OCI-LY1 (cell line): ENCODE results near the gene CCL19.

Source experiments
- H2AFZ ChIP-seq: fragments of 200-600 bp; sonication (generic), shearing (Covaris generic); 2 replicates; pipeline ENCODE4 v1.6.0; 2014; ENCODE audit warnings: antibody characterized with exemption, mild to moderate bottlenecking, low read length
- H3F3A ChIP-seq: fragments of 200-600 bp; sonication (generic), shearing (Covaris generic); 2 replicates; pipeline ENCODE4 v1.6.0; 2014; ENCODE audit warnings: mild to moderate bottlenecking, antibody characterized with exemption, low read length, moderate library complexity; ENCODE audit not compliant: insufficient read depth
- H3K27ac ChIP-seq: fragments of 200-600 bp; sonication (generic); 2 replicates; pipeline ENCODE4 v1.5.1; 2014; ENCODE audit warnings: low read length, mixed run types, mild to moderate bottlenecking, low read depth; ENCODE audit not compliant: poor library complexity, severe bottlenecking
- H3K27me3 ChIP-seq: fragments of 200-600 bp; sonication (generic); 2 replicates; pipeline ENCODE4 v1.6.0; 2014; ENCODE audit warnings: antibody characterized with exemption, mild to moderate bottlenecking, low read length, moderate library complexity; ENCODE audit not compliant: insufficient read depth
- H3K36me3 ChIP-seq: fragments of 200-600 bp; sonication (generic); 2 replicates; pipeline ENCODE4 v1.6.1; 2014; ENCODE audit warnings: mild to moderate bottlenecking, antibody characterized with exemption, low read length, moderate library complexity, mixed read lengths; ENCODE audit not compliant: insufficient read depth
- H3K4me1 ChIP-seq: fragments of 200-600 bp; sonication (generic); 2 replicates; pipeline ENCODE4 v1.5.1; 2014; ENCODE audit warnings: mild to moderate bottlenecking, low read length, moderate library complexity; ENCODE audit not compliant: insufficient read depth, severe bottlenecking
- H3K4me2 ChIP-seq: fragments of 200-600 bp; sonication (generic), shearing (Covaris generic); 2 replicates; pipeline ENCODE4 v1.6.1; 2014; ENCODE audit warnings: low read length
- H3K4me3 ChIP-seq: fragments of 200-600 bp; sonication (generic); 2 replicates; pipeline ENCODE4 v1.5.1; 2014; ENCODE audit warnings: low read length, low read depth, mild to moderate bottlenecking, mixed read lengths; ENCODE audit not compliant: poor library complexity, severe bottlenecking
- H3K79me2 ChIP-seq: fragments of 200-600 bp; shearing (Covaris generic); 2 replicates; pipeline ENCODE4 v1.6.1; 2016; ENCODE audit warnings: mixed run types, low read length, mixed read lengths; ENCODE audit not compliant: insufficient read depth
- H3K9ac ChIP-seq: fragments of 200-600 bp; sonication (generic), shearing (Covaris generic); 2 replicates; pipeline ENCODE4 v1.6.1; 2014; ENCODE audit warnings: mild to moderate bottlenecking, low read length, mixed read lengths
- H3K9me2 ChIP-seq: fragments of 200-600 bp; sonication (generic), shearing (Covaris generic); 2 replicates; pipeline ENCODE4 v1.6.1; 2014; ENCODE audit warnings: low read depth, mild to moderate bottlenecking, low read length, mixed read lengths
- H3K9me3 ChIP-seq: fragments of 200-600 bp; shearing (Covaris generic); 2 replicates; pipeline ENCODE4 v1.6.1; 2014; ENCODE audit warnings: low read length, mixed read lengths
- H4K20me1 ChIP-seq: fragments of 200-600 bp; sonication (generic), shearing (Covaris generic); 2 replicates; pipeline ENCODE4 v1.6.0; 2016; ENCODE audit warnings: mild to moderate bottlenecking, low read length; ENCODE audit not compliant: insufficient read depth
- EZH2 ChIP-seq: fragments of 200-600 bp; sonication (generic), shearing (Covaris generic); IDR thresholded peaks from 2 replicates; pipeline ENCODE4 v1.8.0; 2017; ENCODE audit warnings: borderline replicate concordance, mixed run types, mild to moderate bottlenecking, antibody characterized with exemption, low read length, moderate library complexity, mixed read lengths
- TF ChIP-seq, protein P1 (sequence below): fragments of 200-600 bp; sonication (generic), shearing (Covaris generic); IDR thresholded peaks from 2 replicates; pipeline ENCODE4 v1.5.1; 2017; ENCODE audit warnings: mild to moderate bottlenecking, antibody characterized with exemption, low read length, moderate library complexity, mixed read lengths

CCL19 gene

DNA sequence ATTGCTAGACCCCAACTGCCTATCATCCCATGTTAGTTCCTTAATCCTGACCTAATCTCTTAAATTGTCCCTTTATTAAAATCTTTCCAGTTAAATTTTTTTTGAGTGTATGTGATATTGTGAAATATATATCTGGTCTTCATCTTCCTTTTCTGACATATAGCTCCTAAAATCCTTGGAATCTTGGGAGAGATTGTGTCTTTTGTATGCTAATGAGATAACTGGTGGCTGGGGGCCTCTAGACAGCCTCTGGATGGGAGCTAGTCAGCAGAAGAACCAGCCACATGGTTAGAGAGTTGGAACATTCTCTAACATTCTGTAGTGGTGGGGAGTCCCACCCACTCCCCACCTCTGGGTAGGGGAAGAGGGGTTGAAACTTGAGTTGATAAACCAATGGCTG, 3.7 kb upstream of the CCL19 start:
- TF ChIP-seq, protein P1, sequence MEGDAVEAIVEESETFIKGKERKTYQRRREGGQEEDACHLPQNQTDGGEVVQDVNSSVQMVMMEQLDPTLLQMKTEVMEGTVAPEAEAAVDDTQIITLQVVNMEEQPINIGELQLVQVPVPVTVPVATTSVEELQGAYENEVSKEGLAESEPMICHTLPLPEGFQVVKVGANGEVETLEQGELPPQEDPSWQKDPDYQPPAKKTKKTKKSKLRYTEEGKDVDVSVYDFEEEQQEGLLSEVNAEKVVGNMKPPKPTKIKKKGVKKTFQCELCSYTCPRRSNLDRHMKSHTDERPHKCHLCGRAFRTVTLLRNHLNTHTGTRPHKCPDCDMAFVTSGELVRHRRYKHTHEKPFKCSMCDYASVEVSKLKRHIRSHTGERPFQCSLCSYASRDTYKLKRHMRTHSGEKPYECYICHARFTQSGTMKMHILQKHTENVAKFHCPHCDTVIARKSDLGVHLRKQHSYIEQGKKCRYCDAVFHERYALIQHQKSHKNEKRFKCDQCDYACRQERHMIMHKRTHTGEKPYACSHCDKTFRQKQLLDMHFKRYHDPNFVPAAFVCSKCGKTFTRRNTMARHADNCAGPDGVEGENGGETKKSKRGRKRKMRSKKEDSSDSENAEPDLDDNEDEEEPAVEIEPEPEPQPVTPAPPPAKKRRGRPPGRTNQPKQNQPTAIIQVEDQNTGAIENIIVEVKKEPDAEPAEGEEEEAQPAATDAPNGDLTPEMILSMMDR, result no peak
- no peak for TF ChIP-seq EZH2
- H3K27ac ChIP-seq, result no peak overlapping the region
- H4K20me1 ChIP-seq, result no peaks in the 10 kb centered on the region
- no peaks in the 10 kb centered on the region for H3K9me3 ChIP-seq
- no peak overlapping the region for H3K4me3 ChIP-seq
- H3K4me1 ChIP-seq, result no peaks in the 10 kb centered on the region
- no peaks in the 10 kb centered on the region for H3K79me2 ChIP-seq
- no peaks in the 10 kb centered on the region for H3K36me3 ChIP-seq
- no peaks in the 10 kb centered on the region for H3F3A ChIP-seq
- peaks cover 3% of the 10 kb centered on the region; the same call in 1 of the 2 replicates for H3K27me3 ChIP-seq
- no peak overlapping the region for H3K9ac ChIP-seq
- H3K9me2 ChIP-seq, result no peaks in the 10 kb centered on the region
- no peak overlapping the region for H2AFZ ChIP-seq
- H3K4me2 ChIP-seq, result no peak overlapping the region

DNA sequence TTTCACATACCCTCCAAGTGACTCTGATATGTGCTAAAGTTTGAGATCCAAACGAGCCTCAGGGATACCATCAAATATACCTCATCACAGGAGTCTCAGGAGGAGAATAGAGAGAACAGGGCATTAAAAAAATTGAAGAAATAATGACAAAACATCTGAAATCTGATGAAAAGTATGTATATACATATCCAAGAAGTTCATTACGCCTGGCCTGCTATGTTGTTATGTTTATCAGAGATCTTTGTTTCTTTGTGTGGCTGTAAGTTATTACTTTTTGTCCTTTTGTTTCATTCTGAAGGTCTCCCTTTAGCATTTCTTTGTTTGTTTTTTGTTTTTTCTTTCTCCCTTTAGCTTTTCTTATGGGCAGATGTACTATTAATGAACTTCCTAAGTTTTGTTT, 2.5 kb upstream of the CCL19 start:
- H3K9me3 ChIP-seq, result no peaks in the 10 kb centered on the region
- H3K9ac ChIP-seq, result no peak overlapping the region
- no peaks in the 10 kb centered on the region for H4K20me1 ChIP-seq
- no peaks in the 10 kb centered on the region for H3K36me3 ChIP-seq
- no peaks in the 10 kb centered on the region for H3K4me1 ChIP-seq
- H3K79me2 ChIP-seq, result no peaks in the 10 kb centered on the region
- no peak overlapping the region for H3K4me3 ChIP-seq
- TF ChIP-seq, protein P1, result no peak
- TF ChIP-seq EZH2, result no peak
- no peaks in the 10 kb centered on the region for H3F3A ChIP-seq
- no peak overlapping the region for H3K4me2 ChIP-seq
- H2AFZ ChIP-seq, result no peak overlapping the region
- H3K9me2 ChIP-seq, result no peaks in the 10 kb centered on the region
- H3K27me3 ChIP-seq, result no peaks in the 10 kb centered on the region; the same call in 1 of the 2 replicates
- H3K27ac ChIP-seq, result no peak overlapping the region

DNA sequence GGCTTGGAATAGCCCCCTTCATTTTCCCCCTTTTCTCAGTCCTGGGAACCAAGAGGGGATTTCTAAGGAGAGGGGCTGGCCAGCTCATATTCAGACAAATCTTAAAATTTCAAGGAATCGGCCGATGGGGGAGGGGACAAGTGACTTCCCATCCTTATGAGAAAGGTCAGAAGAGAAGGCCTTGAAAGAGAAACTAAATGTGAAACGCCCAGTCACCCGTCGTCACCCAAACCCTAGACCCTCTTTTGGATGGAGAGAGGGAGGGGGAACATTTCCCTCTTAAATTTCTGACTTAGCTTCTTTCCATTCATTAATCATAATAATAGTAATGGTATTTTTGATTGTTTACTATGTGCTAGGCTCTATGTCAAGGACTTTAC, 850 bp upstream of the CCL19 start:
- Histone ChIP-seq H3K9me2 (no peaks in the 10 kb centered on the region), H3K36me3 (no peaks in the 10 kb centered on the region), H3K4me2 (no peak overlapping the region), H3K27ac (no peak overlapping the region), H4K20me1 (no peaks in the 10 kb centered on the region), H3K9ac (no peak overlapping the region), H2AFZ (no peak overlapping the region), H3F3A (no peaks in the 10 kb centered on the region), H3K4me3 (no peak overlapping the region), H3K79me2 (no peaks in the 10 kb centered on the region), H3K27me3 (no peaks in the 10 kb centered on the region), H3K9me3 (no peaks in the 10 kb centered on the region), H3K4me1 (no peaks in the 10 kb centered on the region)
- TF ChIP-seq, protein P1, result no peak
